Left lung (tissue), 10 donors: ENCODE results near the gene OBSL1. TPM values are rescaled to one million over a fixed set of nuclear protein-coding genes. Genes with fewer than 3 reads are reported as not detected.

Experiments used
- ATAC-seq: fragments of 200-7000 bp; cut with Tn5 transposase; one replicate; pipeline ENCODE4 v1.9.1; 2020; ENCODE audit warnings: moderate library complexity
- DNase-seq, 4 donors: peaks; one replicate each; pipeline ENCODE4 v3.0.0-alpha.2; 2013 to 2020
- H3K27ac ChIP-seq, 2 donors: fragments of 200-600 bp; sonication (generic) in 1 of 2; one replicate each; pipeline versions ENCODE4 v1.5.0 to v1.8.0; 2020 to 2021
- H3K27me3 ChIP-seq, 2 donors: fragments of 200-600 bp; sonication (generic) in 1 of 2; one replicate each; pipeline versions ENCODE4 v1.5.0 to v1.8.0; 2020 to 2021
- H3K36me3 ChIP-seq, 2 donors: fragments of 200-600 bp; sonication (generic) in 1 of 2; one replicate each; pipeline versions ENCODE4 v1.5.0 to v1.8.0; 2020 to 2021
- H3K4me1 ChIP-seq, 2 donors: fragments of 200-600 bp; one replicate each; pipeline ENCODE4 v1.8.0; 2021
- H3K4me3 ChIP-seq, 2 donors: fragments of 200-600 bp; sonication (generic) in 1 of 2; one replicate each; pipeline versions ENCODE4 v1.5.0 to v1.8.0; 2020 to 2021; ENCODE audit warnings: mild to moderate bottlenecking in 1 of 2
- H3K9me3 ChIP-seq, 2 donors: fragments of 200-600 bp; sonication (generic) in 1 of 2; one replicate each; pipeline versions ENCODE4 v1.5.0 to v1.8.0; 2020 to 2021
- CTCF ChIP-seq, 2 donors: fragments of 200-600 bp; sonication (generic) in 1 of 2; IDR thresholded peaks; one replicate each; pipeline versions ENCODE4 v1.5.0 to v1.8.0; 2021; ENCODE audit warnings: antibody characterized with exemption in 2 of 2
- intact Hi-C, 2 donors: fragments of 100-400 bp; cut with DNase I; formaldehyde crosslinking; loops; one replicate each; pipeline versions ENCODE4 v1.11.2 to v1.14.2; 2022
- polyA plus RNA-seq, 6 donors: library from polyadenylated mRNA; unstranded; fragments of 120-200 nt; gene quantifications; one replicate each; pipeline ENCODE4 v1.2.1, GENCODE V29; 2013; ENCODE audit not compliant: insufficient read length in 6 of 6
- total RNA-seq, 2 donors: library from RNA; stranded (reverse); fragmentation: NEBNext Ultra II Directional; extraction: Animal tissue kit (Norgen Biotek cat#: 25700); gene quantifications; one replicate each; pipeline ENCODE4 v1.2.1, GENCODE V29; 2021
- donor health status: DM: no; HTN: yes; CAD: no.
- donor health status: DM: no; HTN: no; CAD: no.

Gene OBSL1
- total and polyA plus RNA-seq, 8 donors, result 43.4 to 143 (median 128) TPM

GRCh38 chr2:219539926-219540678, 31.2 kb downstream of the OBSL1 start:
- no peak overlapping the region for H3K27ac ChIP-seq
- H3K27me3 ChIP-seq, result peaks cover 0 to 86% of the 10 kb centered on the region in 2 donors
- peaks cover 0 to 31% of the 10 kb centered on the region in 2 donors for H3K36me3 ChIP-seq
- no peaks in the 10 kb centered on the region for H3K9me3 ChIP-seq
- no peak for TF ChIP-seq CTCF (IDR thresholded peaks at IDR 0.05)
- DNase-seq (no peak), ATAC-seq (no peak)
- intact Hi-C loops, result loop anchor here in 1 of 2 donors (5.0 kb wide), 1 partner anchor 102 kb away; no protein-coding TSS in a partner anchor
- H3K4me1 ChIP-seq, result peaks cover 8 to 33% of the 10 kb centered on the region in 2 donors
- no peak overlapping the region for H3K4me3 ChIP-seq

GRCh38 chr2:219538956-219539788, 32.2 kb downstream of the OBSL1 start:
- Histone ChIP-seq H3K36me3 (peaks cover 0 to 31% of the 10 kb centered on the region in 2 donors), H3K27ac (no peak overlapping the region), H3K27me3 (peaks cover 0 to 77% of the 10 kb centered on the region in 2 donors), H3K4me3 (no peak overlapping the region), H3K9me3 (no peaks in the 10 kb centered on the region), H3K4me1 (peaks cover 6 to 29% of the 10 kb centered on the region in 2 donors)
- DNase-seq (no peak), ATAC-seq (no peak)
- no peak for TF ChIP-seq CTCF (IDR thresholded peaks at IDR 0.05)
- intact Hi-C loops, result no loop called here

- Histone ChIP-seq H3K4me1 (peaks cover 6 to 23% of the 10 kb centered on the region in 2 donors), H3K36me3 (peaks cover 0 to 31% of the 10 kb centered on the region in 2 donors), H3K27ac (no peak overlapping the region), H3K9me3 (no peaks in the 10 kb centered on the region), H3K4me3 (no peak overlapping the region), H3K27me3 (peaks cover 0 to 71% of the 10 kb centered on the region in 2 donors)
- DNase-seq, result peak in 1 of 4 donors; percentile 73
- no peak for ATAC-seq
- intact Hi-C loops, result no loop called here
- no peak for TF ChIP-seq CTCF (IDR thresholded peaks at IDR 0.05)
Measured at GRCh38 chr2:219538504-219538951, 32.8 kb downstream of the OBSL1 start.

GRCh38 chr2:219537657-219538488, 33.5 kb downstream of the OBSL1 start:
- Histone ChIP-seq H3K27me3 (peaks cover 0 to 71% of the 10 kb centered on the region in 2 donors), H3K9me3 (no peaks in the 10 kb centered on the region), H3K4me1 (peaks cover 6 to 17% of the 10 kb centered on the region in 2 donors), H3K4me3 (no peak overlapping the region), H3K36me3 (peaks cover 0 to 31% of the 10 kb centered on the region in 2 donors), H3K27ac (no peak overlapping the region)
- TF ChIP-seq CTCF (IDR thresholded peaks at IDR 0.05), result no peak
- DNase-seq (no peak), ATAC-seq (no peak)
- intact Hi-C loops, result no loop called here
